ENCODE measurements around the gene FAM118A. TPM values are rescaled to one million over a fixed set of nuclear protein-coding genes. Genes with fewer than 3 reads are reported as not detected.

The FAM118A gene
- total RNA-seq, 1 experiment from 2014 or later: 21.3 TPM

DNA sequence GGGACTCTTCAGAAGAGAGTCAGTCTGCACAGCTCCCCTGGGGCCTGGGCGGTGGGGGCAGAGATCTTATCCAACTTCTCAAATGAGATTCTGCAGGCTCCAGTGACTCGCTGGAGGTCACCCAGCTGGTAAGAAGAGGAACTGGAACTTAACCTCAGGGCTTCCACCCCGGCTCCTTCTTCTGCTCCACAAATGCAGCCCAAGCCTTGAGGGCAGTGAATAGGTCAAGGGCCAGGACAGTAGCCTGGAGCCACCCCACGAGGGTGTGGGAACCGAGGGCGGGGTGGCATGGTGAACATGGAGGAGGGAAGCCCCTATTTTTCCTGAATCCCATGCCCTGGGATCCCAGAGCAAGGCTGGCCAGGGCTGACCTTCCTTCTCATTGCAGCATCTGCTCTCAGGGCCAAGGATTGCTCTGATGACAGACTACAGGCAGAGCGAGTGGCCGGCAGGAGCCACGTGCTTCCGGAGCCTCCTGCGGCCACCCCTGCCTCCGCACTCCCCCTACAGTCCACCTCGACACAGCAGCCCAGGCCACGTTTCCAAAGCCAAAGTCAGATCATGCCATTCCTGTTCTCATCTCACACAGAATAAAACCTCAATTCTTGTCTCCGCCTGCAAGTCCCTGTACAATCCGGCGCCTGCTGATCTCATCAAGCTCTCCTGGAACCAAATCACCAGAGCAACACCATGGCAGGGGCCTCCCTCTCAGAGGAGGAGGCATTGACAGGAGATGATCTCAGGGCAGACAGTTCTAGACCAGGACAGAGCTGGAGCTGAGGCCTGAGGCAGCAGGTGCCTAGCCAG, 46.1 kb upstream of the FAM118A start (continued):
- TF ChIP-seq FOXK1 (CRISPR knock-in tag; IDR thresholded peaks at IDR 0.05): peak; percentile 64; the same call in 1 of the 2 replicates
- no peak for TF ChIP-seq AFF4 (CRISPR knock-in tag; IDR thresholded peaks at IDR 0.05; ENCODE audit: borderline replicate concordance)
- 0 out of 2 replicates have a peak, but pooled peaks have one; percentile 40 for TF ChIP-seq E2F5 (CRISPR knock-in tag; IDR thresholded peaks at IDR 0.05)
- 0 out of 2 replicates have a peak, but pooled peaks have one; percentile 51 for TF ChIP-seq TP53 (CRISPR knock-in tag; IDR thresholded peaks at IDR 0.05)
- TF ChIP-seq ZBTB21 (CRISPR knock-in tag; IDR thresholded peaks at IDR 0.05; ENCODE audit: borderline replicate concordance): no peak
- peak; percentile 80 for TF ChIP-seq TEAD1 (CRISPR knock-in tag; IDR thresholded peaks at IDR 0.05)
- TF ChIP-seq ZNF138 (CRISPR knock-in tag; conservative IDR thresholded peaks at IDR 0.05): no peak
- no peak for TF ChIP-seq KAT7 (CRISPR knock-in tag; IDR thresholded peaks at IDR 0.05; ENCODE audit: borderline replicate concordance)
- no peak for TF ChIP-seq ZNF263 (CRISPR knock-in tag; IDR thresholded peaks at IDR 0.05; ENCODE audit: low read depth)
- TF ChIP-seq ZNF121 (CRISPR knock-in tag; IDR thresholded peaks at IDR 0.05): peak; percentile 36; the same call in 1 of the 2 replicates
- 0 out of 2 replicates have a peak, but pooled peaks have one; percentile 10 for TF ChIP-seq NFYB (CRISPR knock-in tag; conservative IDR thresholded peaks at IDR 0.05; ENCODE audit: low read depth)

DNA sequence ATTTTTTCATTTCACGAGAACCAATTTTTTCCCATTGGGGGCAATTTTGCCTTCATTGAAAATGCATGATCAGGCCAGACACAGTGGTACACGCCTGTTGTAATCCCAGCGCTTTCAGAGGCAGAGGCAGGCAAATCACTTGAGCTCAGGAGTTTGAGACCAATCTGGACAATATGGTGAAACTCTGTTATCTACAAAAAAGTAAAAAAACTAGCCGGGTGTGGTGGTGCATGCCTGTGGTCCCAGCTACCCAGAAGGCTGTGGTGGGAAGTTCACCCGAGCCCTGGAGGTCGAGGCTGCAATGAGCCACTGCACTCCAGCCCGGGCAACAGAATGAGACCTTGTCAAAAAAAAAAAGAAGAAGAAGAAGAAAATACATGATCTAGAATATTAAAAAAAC, 44.2 kb upstream of the FAM118A start:
- H3K36me3 Mint-ChIP-seq: no peaks in the 10 kb centered on the region
- ChIA-PET POLR2A (no interaction called here), CTCF (no interaction called here)
- no peaks in the 10 kb centered on the region for H3K9me3 Mint-ChIP-seq
- ATAC-seq (no peak), DNase-seq (ENCODE audit: low spot score) (no peak)
- peaks cover 34% of the 10 kb centered on the region for H3K27me3 Mint-ChIP-seq (ENCODE audit: low read depth)
- peaks cover 22% of the 10 kb centered on the region for H3K4me1 Mint-ChIP-seq
- H3K27ac Mint-ChIP-seq: no peak overlapping the region
- TF ChIP-seq, protein P1, sequence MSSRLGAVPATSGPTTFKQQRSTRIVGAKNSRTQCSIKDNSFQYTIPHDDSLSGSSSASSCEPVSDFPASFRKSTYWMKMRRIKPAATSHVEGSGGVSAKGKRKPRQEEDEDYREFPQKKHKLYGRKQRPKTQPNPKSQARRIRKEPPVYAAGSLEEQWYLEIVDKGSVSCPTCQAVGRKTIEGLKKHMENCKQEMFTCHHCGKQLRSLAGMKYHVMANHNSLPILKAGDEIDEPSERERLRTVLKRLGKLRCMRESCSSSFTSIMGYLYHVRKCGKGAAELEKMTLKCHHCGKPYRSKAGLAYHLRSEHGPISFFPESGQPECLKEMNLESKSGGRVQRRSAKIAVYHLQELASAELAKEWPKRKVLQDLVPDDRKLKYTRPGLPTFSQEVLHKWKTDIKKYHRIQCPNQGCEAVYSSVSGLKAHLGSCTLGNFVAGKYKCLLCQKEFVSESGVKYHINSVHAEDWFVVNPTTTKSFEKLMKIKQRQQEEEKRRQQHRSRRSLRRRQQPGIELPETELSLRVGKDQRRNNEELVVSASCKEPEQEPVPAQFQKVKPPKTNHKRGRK (CRISPR knock-in tag; IDR thresholded peaks at IDR 0.05; ENCODE audit: borderline replicate concordance): no peak
- no peak for TF ChIP-seq ZNF671 (CRISPR knock-in tag; IDR thresholded peaks at IDR 0.05)
- no peak overlapping the region for H3K4me3 Mint-ChIP-seq

GRCh38 chr22:45268167-45268957, 41.4 kb upstream of the FAM118A start:
- peaks cover 26% of the 10 kb centered on the region for H3K27me3 Mint-ChIP-seq (ENCODE audit: low read depth)
- H3K4me1 Mint-ChIP-seq: peaks cover 23% of the 10 kb centered on the region
- peak overlapping the region; percentile 95 for H3K27ac Mint-ChIP-seq
- H3K36me3 Mint-ChIP-seq: no peaks in the 10 kb centered on the region
- ChIA-PET POLR2A (no interaction called here), CTCF (interaction anchor here (0.5 to 1.2 kb wide), 10 partner anchors 17 to 448 kb away, joined by 3 to 6 read pairs (median 4); partner anchors contain the start of gene NUP50)
- ATAC-seq: peak; percentile 87
- TF ChIP-seq SP1 (CRISPR knock-in tag; conservative IDR thresholded peaks at IDR 0.05): peak; percentile 57
- TF ChIP-seq, protein P2, sequence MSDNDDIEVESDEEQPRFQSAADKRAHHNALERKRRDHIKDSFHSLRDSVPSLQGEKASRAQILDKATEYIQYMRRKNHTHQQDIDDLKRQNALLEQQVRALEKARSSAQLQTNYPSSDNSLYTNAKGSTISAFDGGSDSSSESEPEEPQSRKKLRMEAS (CRISPR knock-in tag; IDR thresholded peaks at IDR 0.05): 0 out of 2 replicates have a peak, but pooled peaks have one; percentile 12
- TF ChIP-seq, protein P3, sequence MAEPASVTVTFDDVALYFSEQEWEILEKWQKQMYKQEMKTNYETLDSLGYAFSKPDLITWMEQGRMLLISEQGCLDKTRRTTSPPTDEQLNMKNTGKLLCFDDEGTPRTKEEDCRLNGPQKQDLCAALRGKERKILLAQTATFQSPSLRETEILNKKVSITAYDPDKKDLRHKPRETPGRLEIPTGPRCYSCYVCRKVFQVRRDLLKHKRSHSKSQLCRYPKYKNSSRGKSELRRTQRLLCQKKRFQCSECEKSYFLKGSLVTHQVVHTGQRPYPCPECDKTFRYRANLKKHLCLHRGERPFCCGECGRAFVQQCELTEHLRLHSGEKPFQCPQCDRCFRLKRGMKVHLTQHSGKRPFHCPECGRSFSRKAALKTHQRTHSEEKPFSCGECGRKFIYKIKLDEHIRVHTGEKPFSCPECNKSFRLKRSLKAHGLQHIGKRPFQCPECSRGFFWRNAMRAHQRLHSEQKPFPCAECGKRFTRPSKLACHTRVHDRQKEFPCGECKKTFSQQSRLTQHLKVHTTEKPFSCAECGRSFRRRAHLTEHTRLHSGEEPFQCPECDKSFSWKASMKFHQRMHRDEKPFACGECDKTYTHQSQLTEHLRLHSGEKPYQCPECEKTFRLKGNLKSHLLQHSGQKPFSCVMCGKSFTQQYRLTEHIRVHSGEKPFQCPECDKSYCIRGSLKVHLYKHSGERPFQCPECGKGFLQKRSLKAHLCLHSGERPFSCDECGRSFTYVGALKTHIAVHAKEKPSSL (CRISPR knock-in tag; conservative IDR thresholded peaks at IDR 0.05): no peak
- peak; percentile 90 for DNase-seq (ENCODE audit: low spot score)
- H3K4me3 Mint-ChIP-seq: peak overlapping the region; percentile 93
- H3K9me3 Mint-ChIP-seq: no peaks in the 10 kb centered on the region

All from WTC11 (cell line).